HUES6 (cell line): ENCODE results near the gene ZNF226.
"Not testable (repeated sequence)": the region's sequence is repeated elsewhere in the genome, so short reads cannot be mapped to it uniquely, and the experiment has no call there.

Experiments used
- H3K27ac ChIP-seq: 2 replicates; pipeline ENCODE4 v1.7.0; 2013; ENCODE audit warnings: low read depth, mild to moderate bottlenecking, low read length, inconsistent platforms
- H3K27me3 ChIP-seq: 2 replicates; pipeline ENCODE4 v1.6.1; 2013; ENCODE audit warnings: low read length; ENCODE audit not compliant: control insufficient read depth, insufficient read depth
- H3K36me3 ChIP-seq: 2 replicates; pipeline ENCODE4 v1.6.1; 2013; ENCODE audit warnings: low read length; ENCODE audit not compliant: control insufficient read depth, insufficient read depth
- H3K4me1 ChIP-seq: 2 replicates; pipeline ENCODE4 v1.6.1; 2013; ENCODE audit warnings: low read length; ENCODE audit not compliant: control insufficient read depth, insufficient read depth
- H3K4me3 ChIP-seq: 2 replicates; pipeline ENCODE4 v1.5.1; 2013; ENCODE audit warnings: low read depth, low read length
- H3K9ac ChIP-seq: one replicate; pipeline ENCODE4 v1.6.1; 2013; ENCODE audit warnings: mild to moderate bottlenecking, low read length
- H3K9me3 ChIP-seq: 2 replicates; pipeline ENCODE4 v1.6.1; 2013; ENCODE audit warnings: low read depth, low read length; ENCODE audit not compliant: control insufficient read depth, insufficient read depth

ZNF226 gene

GRCh38 chr19:44212250-44212865 lies 47.5 kb downstream of the ZNF226 start, which contains the start of gene ZNF227:
Gene ZNF227 (plus strand): TSS chr19:44212532. CDS start chr19:44217793, 5,261 bp downstream.
- Histone ChIP-seq H3K36me3 (peaks cover 20% of the 10 kb centered on the region), H3K27me3 (no peaks in the 10 kb centered on the region), H3K9me3 (no peaks in the 10 kb centered on the region), H3K27ac (peak within 1 kb of the TSS; percentile 66; the same call in 1 of the 2 replicates), H3K9ac (peak within 1 kb of the TSS; percentile 84), H3K4me3 (peak within 1 kb of the TSS; percentile 95), H3K4me1 (no peaks in the 10 kb centered on the region)

DNA sequence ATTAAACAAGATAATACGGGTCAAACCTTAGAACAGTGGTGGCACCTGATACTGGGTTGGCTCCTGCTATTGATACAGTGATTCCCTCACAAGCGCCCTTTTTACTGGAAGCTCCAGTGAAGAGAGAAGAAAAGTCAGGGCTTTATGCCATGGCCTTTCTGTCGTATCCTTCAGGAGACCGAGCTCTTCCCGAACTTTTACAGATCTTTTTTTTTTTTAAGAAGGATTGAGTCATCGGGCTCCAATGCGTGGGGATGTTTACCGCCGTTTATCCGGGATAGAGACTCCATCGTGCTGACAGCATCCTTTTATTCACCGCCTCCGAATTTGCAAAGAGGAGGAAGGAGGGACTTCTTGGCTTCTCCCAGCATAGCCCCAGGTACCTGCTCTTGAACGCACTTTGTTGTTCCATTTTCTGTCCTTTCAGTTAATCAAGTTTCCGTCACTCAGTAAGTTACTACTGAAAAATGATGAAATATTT lies 48.0 kb downstream of the ZNF226 start:
- Histone ChIP-seq H3K36me3 (peaks cover 25% of the 10 kb centered on the region), H3K9ac (peak overlapping the region; percentile 84), H3K9me3 (no peaks in the 10 kb centered on the region), H3K27ac (peak overlapping the region; percentile 66; the same call in 1 of the 2 replicates), H3K4me3 (peak overlapping the region; percentile 95), H3K27me3 (no peaks in the 10 kb centered on the region), H3K4me1 (no peaks in the 10 kb centered on the region)

GRCh38 chr19:44219926-44220325 lies 55.0 kb downstream of the ZNF226 start:
- H3K36me3 ChIP-seq, result peaks cover 33% of the 10 kb centered on the region
- not testable (repeated sequence) for H3K4me3 ChIP-seq, H3K27me3 ChIP-seq, H3K27ac ChIP-seq, H3K4me1 ChIP-seq, H3K9me3 ChIP-seq, H3K9ac ChIP-seq

DNA sequence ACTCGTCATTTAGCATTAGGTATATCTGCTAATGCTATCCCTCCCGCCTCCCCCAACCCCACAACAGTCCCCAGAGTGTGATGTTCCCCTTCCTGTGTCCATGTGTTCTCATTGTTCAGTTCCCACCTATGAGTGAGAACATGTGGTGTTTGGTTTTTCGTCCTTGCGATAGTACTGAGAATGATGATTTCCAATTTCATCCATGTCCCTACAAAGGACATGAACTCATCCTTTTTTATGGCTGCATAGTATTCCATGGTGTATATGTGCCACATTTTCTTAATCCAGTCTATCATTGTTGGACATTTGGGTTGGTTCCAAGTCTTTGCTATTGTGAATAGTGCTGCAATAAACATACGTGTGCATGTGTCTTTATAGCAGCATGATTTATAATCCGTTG lies 55.9 kb downstream of the ZNF226 start:
- H3K4me1 ChIP-seq, H3K9ac ChIP-seq, H3K27ac ChIP-seq, H3K9me3 ChIP-seq, H3K4me3 ChIP-seq, H3K27me3 ChIP-seq: not testable (repeated sequence)
- peaks cover 31% of the 10 kb centered on the region for H3K36me3 ChIP-seq

DNA sequence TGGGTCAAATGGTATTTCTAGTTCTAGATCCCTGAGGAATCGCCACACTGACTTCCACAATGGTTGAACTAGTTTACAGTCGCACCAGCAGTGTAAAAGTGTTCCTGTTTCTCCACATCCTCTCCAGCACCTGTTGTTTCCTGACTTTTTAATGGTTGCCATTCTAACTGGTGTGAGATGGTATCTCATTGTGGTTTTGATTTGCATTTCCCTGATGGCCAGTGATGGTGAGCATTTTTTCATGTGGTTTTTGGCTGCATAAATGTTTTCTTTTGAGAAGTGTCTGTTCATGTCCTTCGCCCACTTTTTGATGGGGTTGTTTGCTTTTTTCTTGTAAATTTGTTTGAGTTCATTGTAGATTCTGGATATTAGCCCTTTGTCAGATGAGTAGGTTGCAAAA lies 56.4 kb downstream of the ZNF226 start:
- H3K4me1 ChIP-seq, H3K4me3 ChIP-seq, H3K27me3 ChIP-seq, H3K27ac ChIP-seq, H3K9me3 ChIP-seq, H3K9ac ChIP-seq: not testable (repeated sequence)
- peaks cover 30% of the 10 kb centered on the region for H3K36me3 ChIP-seq
